Measurements from ENCODE around the gene RGS7BP.

Gene RGS7BP

DNA sequence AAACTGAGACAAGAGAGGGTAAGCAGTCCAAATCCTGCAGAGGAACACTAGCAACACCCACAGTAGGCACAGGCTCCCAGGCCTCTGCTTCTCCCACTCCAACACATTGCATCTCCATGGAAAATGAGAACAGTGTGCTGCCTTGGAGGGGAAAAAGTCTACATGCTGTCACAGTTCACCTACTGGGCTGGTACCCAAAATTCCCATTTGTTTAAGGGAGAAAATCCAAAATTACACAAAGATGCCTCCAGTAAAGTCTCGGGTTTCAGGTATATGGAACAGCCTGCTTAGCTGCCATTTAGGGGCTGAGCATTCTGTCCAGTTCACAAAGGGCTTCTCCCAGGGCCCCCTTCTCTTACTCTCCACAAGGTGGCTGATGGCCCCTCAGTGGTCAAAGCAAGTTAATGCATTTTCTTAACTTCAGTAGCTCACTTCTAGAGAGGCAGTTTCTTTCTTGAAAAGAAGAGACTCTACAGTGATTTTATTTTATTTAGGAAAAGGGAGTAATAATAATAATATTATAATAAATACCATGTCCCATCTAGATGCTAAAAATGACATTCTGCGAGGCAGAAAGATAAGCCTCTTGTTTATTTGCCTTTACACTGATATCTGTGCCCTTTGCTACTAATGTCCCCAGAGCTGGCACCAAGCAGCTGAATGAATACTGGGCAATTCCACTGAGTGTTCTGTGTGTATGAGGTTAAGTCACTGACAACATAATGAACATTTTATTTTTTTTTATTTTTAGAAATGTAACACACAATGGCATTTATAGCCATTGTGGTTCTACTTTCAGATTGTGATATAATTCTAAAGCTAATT lies 89.4 kb downstream of the RGS7BP start:
- Histone ChIP-seq H3K27ac (ENCODE audit: low read length) (no peak overlapping the region), H3K4me3 (ENCODE audit: low read depth in 1 of 2, low read length in 2 of 2) (no peak overlapping the region), H3K9me3 (ENCODE audit: control insufficient read depth in 1 of 2, low read length in 2 of 2) (no peaks in the 10 kb centered on the region), H3K4me1 (ENCODE audit: control insufficient read depth in 1 of 2, insufficient read depth in 2 of 2, low read length in 2 of 2) (no peaks in the 10 kb centered on the region), H3K36me3 (ENCODE audit: control insufficient read depth in 1 of 2, insufficient read depth in 2 of 2, low read length in 2 of 2) (no peaks in the 10 kb centered on the region), H3K27me3 (ENCODE audit: low read depth, low read length) (no peaks in the 10 kb centered on the region)

DNA sequence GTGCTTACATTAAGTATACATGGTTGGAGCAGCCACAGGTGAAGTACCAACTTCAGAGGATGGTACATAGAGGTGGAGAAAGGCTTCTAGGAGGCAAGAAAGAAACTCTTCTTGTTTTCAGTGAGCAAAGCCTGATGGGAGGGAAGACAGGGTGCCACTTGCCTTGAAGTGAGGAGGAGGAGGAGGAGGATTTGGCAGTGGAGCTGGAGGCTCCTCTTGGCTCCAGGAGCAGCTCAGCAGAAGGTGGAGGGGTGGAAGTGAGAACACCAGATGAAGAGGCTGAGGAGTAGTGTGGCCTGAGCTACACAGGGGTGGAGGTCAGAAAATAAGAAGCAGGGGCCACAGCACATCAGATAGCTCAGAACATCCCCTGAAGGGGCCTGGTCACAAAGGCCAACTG lies 93.4 kb downstream of the RGS7BP start:
- Histone ChIP-seq H3K4me1 (ENCODE audit: control insufficient read depth in 1 of 2, insufficient read depth in 2 of 2, low read length in 2 of 2) (peaks cover 0 to 11% of the 10 kb centered on the region in 2 donors), H3K9me3 (ENCODE audit: control insufficient read depth in 1 of 2, low read length in 2 of 2) (no peaks in the 10 kb centered on the region), H3K4me3 (ENCODE audit: low read depth in 1 of 2, low read length in 2 of 2) (no peak overlapping the region), H3K27me3 (ENCODE audit: low read depth, low read length) (no peaks in the 10 kb centered on the region), H3K36me3 (ENCODE audit: control insufficient read depth in 1 of 2, insufficient read depth in 2 of 2, low read length in 2 of 2) (no peaks in the 10 kb centered on the region), H3K27ac (ENCODE audit: low read length) (no peak overlapping the region)

DNA sequence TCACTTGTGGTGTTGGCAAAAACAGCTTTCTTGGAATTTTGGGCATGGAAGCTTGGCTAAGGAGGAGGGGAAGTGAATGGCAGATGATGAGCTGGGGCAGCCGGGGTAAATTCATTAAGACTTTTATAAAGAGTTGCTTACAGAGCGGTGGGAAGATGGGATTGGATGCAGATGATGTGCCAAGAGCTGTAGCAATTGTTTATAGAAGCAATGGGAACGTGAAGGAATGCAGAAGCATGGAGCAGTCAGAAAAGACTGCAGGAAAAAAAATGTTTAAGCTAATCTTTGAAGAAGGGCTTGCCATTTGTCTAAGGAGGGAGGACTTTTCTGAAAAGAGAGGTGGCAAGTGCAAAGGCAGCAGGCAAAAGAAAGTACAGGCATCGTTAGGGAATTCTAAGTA lies 97.9 kb downstream of the RGS7BP start:
- peaks cover 0 to 13% of the 10 kb centered on the region in 2 donors for H3K4me1 ChIP-seq (ENCODE audit: control insufficient read depth in 1 of 2, insufficient read depth in 2 of 2, low read length in 2 of 2)
- no peaks in the 10 kb centered on the region for H3K36me3 ChIP-seq (ENCODE audit: control insufficient read depth in 1 of 2, insufficient read depth in 2 of 2, low read length in 2 of 2)
- H3K4me3 ChIP-seq (ENCODE audit: low read depth in 1 of 2, low read length in 2 of 2) = no peak overlapping the region
- H3K27ac ChIP-seq (ENCODE audit: low read length) = no peak overlapping the region
- no peaks in the 10 kb centered on the region for H3K27me3 ChIP-seq (ENCODE audit: low read depth, low read length)
- H3K9me3 ChIP-seq (ENCODE audit: control insufficient read depth in 1 of 2, low read length in 2 of 2) = no peaks in the 10 kb centered on the region

DNA sequence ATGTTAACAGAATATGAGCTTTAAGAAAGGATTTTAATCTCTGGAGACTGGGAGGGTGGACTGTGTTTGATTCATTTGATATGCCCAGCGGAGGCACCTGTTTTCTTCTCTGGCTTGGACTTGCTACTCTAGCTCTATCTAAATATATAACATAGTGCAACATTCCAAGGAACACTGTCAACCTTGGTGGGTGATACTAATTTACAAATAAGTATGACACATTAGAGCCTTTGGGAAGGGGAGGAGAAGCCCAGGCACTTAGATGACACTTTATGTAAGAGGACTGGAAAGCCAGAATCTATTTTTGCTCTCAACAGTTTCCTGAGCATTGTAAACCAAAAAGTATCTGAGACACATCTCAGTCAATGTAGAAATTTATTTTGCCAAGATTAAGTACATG lies 101.1 kb downstream of the RGS7BP start:
- Histone ChIP-seq H3K36me3 (ENCODE audit: control insufficient read depth in 1 of 2, insufficient read depth in 2 of 2, low read length in 2 of 2) (no peaks in the 10 kb centered on the region), H3K27me3 (ENCODE audit: low read depth, low read length) (no peaks in the 10 kb centered on the region), H3K9me3 (ENCODE audit: control insufficient read depth in 1 of 2, low read length in 2 of 2) (no peaks in the 10 kb centered on the region), H3K4me3 (ENCODE audit: low read depth in 1 of 2, low read length in 2 of 2) (no peak overlapping the region), H3K4me1 (ENCODE audit: control insufficient read depth in 1 of 2, insufficient read depth in 2 of 2, low read length in 2 of 2) (peaks cover 0 to 9% of the 10 kb centered on the region in 2 donors), H3K27ac (ENCODE audit: low read length) (no peak overlapping the region)

DNA sequence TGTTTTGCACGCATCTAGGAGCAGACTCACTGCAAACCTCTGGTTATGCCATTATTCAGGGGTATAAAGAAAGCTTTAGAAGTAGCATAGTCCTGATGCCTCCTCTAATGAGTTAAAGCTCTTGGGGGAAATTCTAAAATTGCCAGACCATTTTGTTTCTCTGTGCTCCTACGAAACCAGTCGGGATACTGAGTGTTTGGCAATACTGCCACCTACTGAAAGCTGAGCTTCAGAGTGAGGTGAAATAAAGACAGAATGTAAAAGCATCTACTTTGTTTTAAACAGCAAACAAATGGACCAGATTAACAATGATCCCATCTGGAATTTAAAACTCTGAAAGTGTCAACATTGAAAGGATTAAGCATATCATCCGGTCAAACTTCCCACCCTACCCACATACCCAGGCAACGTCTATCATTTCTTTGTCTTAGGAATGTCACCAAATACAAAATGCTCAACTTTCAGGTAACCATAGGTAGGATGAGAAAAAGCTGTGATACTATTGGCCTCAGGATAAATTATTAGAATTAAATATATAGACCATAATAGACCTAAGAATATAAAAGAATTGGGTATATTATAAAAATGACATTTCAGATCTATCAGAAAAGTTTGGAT lies 106.6 kb downstream of the RGS7BP start:
- no peak overlapping the region for H3K27ac ChIP-seq (ENCODE audit: low read length)
- H3K4me1 ChIP-seq (ENCODE audit: control insufficient read depth in 1 of 2, insufficient read depth in 2 of 2, low read length in 2 of 2) = no peaks in the 10 kb centered on the region
- H3K27me3 ChIP-seq (ENCODE audit: low read depth, low read length) = no peaks in the 10 kb centered on the region
- no peak overlapping the region for H3K4me3 ChIP-seq (ENCODE audit: low read depth in 1 of 2, low read length in 2 of 2)
- H3K9me3 ChIP-seq (ENCODE audit: control insufficient read depth in 1 of 2, low read length in 2 of 2) = no peaks in the 10 kb centered on the region
- H3K36me3 ChIP-seq (ENCODE audit: control insufficient read depth in 1 of 2, insufficient read depth in 2 of 2, low read length in 2 of 2) = no peaks in the 10 kb centered on the region

DNA sequence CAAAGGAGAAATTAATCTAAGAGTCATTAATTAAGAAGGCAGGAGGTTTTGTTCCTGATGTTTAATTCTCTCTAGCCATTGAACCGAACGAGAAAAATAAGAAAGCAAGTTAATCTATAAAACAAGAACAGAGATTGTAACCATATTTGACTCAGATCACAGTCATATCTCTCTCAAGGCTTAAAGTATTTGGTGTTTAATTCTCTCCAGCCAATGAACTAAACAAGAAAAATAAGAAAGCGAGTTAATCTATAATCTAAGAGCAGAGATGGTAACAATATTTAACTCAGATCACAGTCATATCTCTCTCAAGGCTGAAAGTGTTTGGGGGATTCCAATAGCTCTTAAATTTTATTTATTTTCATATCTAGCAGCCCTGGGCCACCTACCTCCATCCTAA lies 110.1 kb downstream of the RGS7BP start:
- Histone ChIP-seq H3K27me3 (ENCODE audit: low read depth, low read length) (no peaks in the 10 kb centered on the region), H3K4me1 (ENCODE audit: control insufficient read depth in 1 of 2, insufficient read depth in 2 of 2, low read length in 2 of 2) (no peaks in the 10 kb centered on the region), H3K9me3 (ENCODE audit: control insufficient read depth in 1 of 2, low read length in 2 of 2) (no peaks in the 10 kb centered on the region), H3K4me3 (ENCODE audit: low read depth in 1 of 2, low read length in 2 of 2) (no peak overlapping the region), H3K36me3 (ENCODE audit: control insufficient read depth in 1 of 2, insufficient read depth in 2 of 2, low read length in 2 of 2) (no peaks in the 10 kb centered on the region), H3K27ac (ENCODE audit: low read length) (no peak overlapping the region)

DNA sequence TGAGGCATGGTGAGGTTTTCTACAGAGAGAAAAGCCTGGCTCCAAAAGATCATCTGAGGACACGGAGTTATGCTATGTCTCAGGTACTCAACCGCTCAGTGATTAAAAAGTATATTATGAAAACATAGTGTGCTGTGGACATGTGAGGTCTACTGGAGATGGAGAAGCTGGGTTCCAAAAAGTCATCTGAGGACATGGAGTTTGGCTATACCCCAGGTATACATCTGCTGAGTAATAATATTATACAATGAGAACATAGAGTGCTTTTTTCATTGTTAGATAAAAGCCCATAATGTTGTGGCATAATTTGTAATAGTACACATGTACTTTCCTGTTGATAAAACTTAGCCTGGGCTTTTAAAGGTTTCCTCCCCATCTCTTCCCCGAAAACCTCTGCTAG lies 113.8 kb downstream of the RGS7BP start:
- Histone ChIP-seq H3K9me3 (ENCODE audit: control insufficient read depth in 1 of 2, low read length in 2 of 2) (no peaks in the 10 kb centered on the region), H3K27me3 (ENCODE audit: low read depth, low read length) (no peaks in the 10 kb centered on the region), H3K36me3 (ENCODE audit: control insufficient read depth in 1 of 2, insufficient read depth in 2 of 2, low read length in 2 of 2) (no peaks in the 10 kb centered on the region), H3K4me1 (ENCODE audit: control insufficient read depth in 1 of 2, insufficient read depth in 2 of 2, low read length in 2 of 2) (no peaks in the 10 kb centered on the region), H3K4me3 (ENCODE audit: low read depth in 1 of 2, low read length in 2 of 2) (no peak overlapping the region), H3K27ac (ENCODE audit: low read length) (no peak overlapping the region)

DNA sequence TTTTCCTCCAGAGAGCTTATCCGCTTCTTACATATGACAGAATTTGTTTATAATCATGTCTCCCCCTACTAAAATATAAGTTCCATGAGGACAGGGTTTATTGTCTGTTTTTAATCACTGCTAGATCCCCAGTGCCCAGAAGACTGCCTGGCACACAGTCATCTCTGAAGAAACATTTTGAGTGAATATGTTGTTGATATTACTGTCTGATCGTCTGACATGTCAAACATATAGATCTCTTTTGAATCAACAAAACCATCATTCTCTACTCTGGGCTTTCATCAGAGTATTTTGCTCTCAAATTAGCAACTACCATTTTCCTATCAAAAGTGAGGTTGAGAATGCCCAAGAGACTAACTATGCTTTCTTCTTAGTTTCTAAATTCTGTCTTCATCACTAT lies 117.2 kb downstream of the RGS7BP start:
- Histone ChIP-seq H3K36me3 (ENCODE audit: control insufficient read depth in 1 of 2, insufficient read depth in 2 of 2, low read length in 2 of 2) (no peaks in the 10 kb centered on the region), H3K9me3 (ENCODE audit: control insufficient read depth in 1 of 2, low read length in 2 of 2) (no peaks in the 10 kb centered on the region), H3K4me3 (ENCODE audit: low read depth in 1 of 2, low read length in 2 of 2) (no peak overlapping the region), H3K27me3 (ENCODE audit: low read depth, low read length) (no peaks in the 10 kb centered on the region), H3K27ac (ENCODE audit: low read length) (no peak overlapping the region), H3K4me1 (ENCODE audit: control insufficient read depth in 1 of 2, insufficient read depth in 2 of 2, low read length in 2 of 2) (no peaks in the 10 kb centered on the region)

DNA sequence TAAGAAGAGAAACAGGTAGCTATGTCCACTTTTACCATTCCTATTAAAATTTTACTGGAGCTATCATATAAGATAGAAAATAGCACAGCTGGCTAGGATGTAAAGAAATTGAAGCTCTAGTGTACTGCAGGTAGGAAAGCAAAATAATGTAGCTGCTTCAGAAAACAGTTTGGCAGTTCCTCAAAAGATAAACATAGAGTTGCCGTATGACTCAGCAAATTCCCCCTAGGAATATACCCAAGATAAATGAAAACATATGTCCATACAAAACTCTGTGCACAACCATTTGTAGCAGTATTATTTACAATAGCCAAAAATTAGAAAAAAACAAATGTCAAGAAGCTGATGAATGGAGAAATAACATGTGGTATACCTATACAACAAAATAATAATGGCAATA lies 119.9 kb downstream of the RGS7BP start:
- H3K27ac ChIP-seq (ENCODE audit: low read length) = no peak overlapping the region
- H3K4me3 ChIP-seq (ENCODE audit: low read depth in 1 of 2, low read length in 2 of 2) = no peak overlapping the region
- no peaks in the 10 kb centered on the region for H3K36me3 ChIP-seq (ENCODE audit: control insufficient read depth in 1 of 2, insufficient read depth in 2 of 2, low read length in 2 of 2)
- no peaks in the 10 kb centered on the region for H3K27me3 ChIP-seq (ENCODE audit: low read depth, low read length)
- H3K9me3 ChIP-seq (ENCODE audit: control insufficient read depth in 1 of 2, low read length in 2 of 2) = no peaks in the 10 kb centered on the region
- no peaks in the 10 kb centered on the region for H3K4me1 ChIP-seq (ENCODE audit: control insufficient read depth in 1 of 2, insufficient read depth in 2 of 2, low read length in 2 of 2)

DNA sequence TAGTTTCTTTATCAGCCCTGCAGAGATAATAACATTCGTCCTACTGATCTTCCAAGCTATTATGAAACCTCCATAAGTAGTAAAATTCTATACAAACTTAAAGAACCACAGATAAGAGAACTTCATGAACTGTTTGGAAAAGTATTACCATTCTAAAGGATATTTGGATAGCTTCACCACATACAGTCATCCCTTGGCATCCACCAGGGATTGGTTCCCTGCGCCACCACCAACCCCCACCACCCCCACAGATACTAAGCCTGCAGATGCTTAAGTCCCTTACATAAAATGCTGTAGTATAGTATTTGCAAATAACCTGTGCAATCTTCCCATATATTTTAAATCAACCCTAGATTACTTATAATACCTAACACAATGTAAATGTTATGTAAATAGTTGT lies 123.1 kb downstream of the RGS7BP start:
- no peaks in the 10 kb centered on the region for H3K4me1 ChIP-seq (ENCODE audit: control insufficient read depth in 1 of 2, insufficient read depth in 2 of 2, low read length in 2 of 2)

DNA sequence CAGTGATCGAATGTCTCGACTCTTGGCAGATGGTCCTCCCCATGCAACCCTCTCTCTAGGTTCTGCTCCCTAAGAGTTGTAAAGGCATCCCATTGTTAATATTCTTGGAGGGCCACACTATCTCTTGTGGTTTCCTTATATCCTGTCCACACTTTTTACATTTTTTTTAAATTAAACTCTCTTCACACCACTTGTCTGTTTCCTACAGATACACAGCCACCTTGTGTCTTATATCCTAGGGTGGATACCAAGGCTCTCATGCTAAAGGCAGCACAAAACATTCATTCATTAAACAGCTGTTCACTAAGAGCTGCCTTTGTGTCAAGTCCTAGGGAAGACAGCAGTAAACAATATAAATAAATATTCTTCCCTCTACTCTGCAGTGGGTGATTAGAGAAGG lies 124.0 kb downstream of the RGS7BP start:
- Histone ChIP-seq H3K27ac (ENCODE audit: low read length) (no peak overlapping the region), H3K36me3 (ENCODE audit: control insufficient read depth in 1 of 2, insufficient read depth in 2 of 2, low read length in 2 of 2) (no peaks in the 10 kb centered on the region), H3K4me1 (ENCODE audit: control insufficient read depth in 1 of 2, insufficient read depth in 2 of 2, low read length in 2 of 2) (no peaks in the 10 kb centered on the region), H3K9me3 (ENCODE audit: control insufficient read depth in 1 of 2, low read length in 2 of 2) (no peaks in the 10 kb centered on the region), H3K27me3 (ENCODE audit: low read depth, low read length) (no peaks in the 10 kb centered on the region), H3K4me3 (ENCODE audit: low read depth in 1 of 2, low read length in 2 of 2) (no peak overlapping the region)

More for the DNA sequence above, 123.1 kb downstream of the RGS7BP start:
- Histone ChIP-seq H3K4me3 (ENCODE audit: low read depth in 1 of 2, low read length in 2 of 2) (no peak overlapping the region), H3K27me3 (ENCODE audit: low read depth, low read length) (no peaks in the 10 kb centered on the region), H3K9me3 (ENCODE audit: control insufficient read depth in 1 of 2, low read length in 2 of 2) (no peaks in the 10 kb centered on the region), H3K36me3 (ENCODE audit: control insufficient read depth in 1 of 2, insufficient read depth in 2 of 2, low read length in 2 of 2) (no peaks in the 10 kb centered on the region), H3K27ac (ENCODE audit: low read length) (no peak overlapping the region)

DNA sequence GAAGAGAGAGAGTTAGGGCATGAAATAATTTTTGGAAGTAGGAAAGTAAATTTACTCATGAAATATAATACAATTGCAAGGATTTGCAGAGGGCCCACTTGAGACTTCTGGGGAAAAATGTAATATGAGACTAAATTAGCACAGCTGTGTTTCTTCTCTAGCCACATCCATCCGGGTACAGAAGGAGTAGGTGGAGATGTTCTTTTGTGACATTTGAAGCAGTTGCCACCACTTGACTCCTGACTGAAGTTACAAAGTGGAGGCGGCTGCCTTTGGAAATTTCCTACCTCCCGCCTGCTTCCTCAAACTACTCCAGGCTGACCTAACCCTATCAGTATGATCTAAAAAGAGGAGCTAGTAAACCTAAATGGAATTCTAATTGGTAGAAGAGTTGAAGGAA lies 126.4 kb downstream of the RGS7BP start:
- Histone ChIP-seq H3K4me1 (ENCODE audit: control insufficient read depth in 1 of 2, insufficient read depth in 2 of 2, low read length in 2 of 2) (no peaks in the 10 kb centered on the region), H3K9me3 (ENCODE audit: control insufficient read depth in 1 of 2, low read length in 2 of 2) (no peaks in the 10 kb centered on the region), H3K27ac (ENCODE audit: low read length) (no peak overlapping the region), H3K36me3 (ENCODE audit: control insufficient read depth in 1 of 2, insufficient read depth in 2 of 2, low read length in 2 of 2) (no peaks in the 10 kb centered on the region), H3K4me3 (ENCODE audit: low read depth in 1 of 2, low read length in 2 of 2) (no peak overlapping the region), H3K27me3 (ENCODE audit: low read depth, low read length) (no peaks in the 10 kb centered on the region)
